DMS153 treated with DMSO at 0.1 percent for 48 hours (cell line): ENCODE data around the gene ANG.

Experiments used
- DNase-seq: peaks from one replicate; lab custom pipeline; 2025; ENCODE audit not compliant: unreplicated experiment; lab: John Stamatoyannopoulos, UW

Gene ANG

GRCh38 chr14:20742132-20742531, 53.6 kb downstream of the ANG start:
- DNase-seq, result no peak

GRCh38 chr14:20743556-20743955, 55.0 kb downstream of the ANG start:
- no peak for DNase-seq
